ENCODE data around the gene ISOC2.
"Not testable (repeated sequence)": the region's sequence is repeated elsewhere in the genome, so short reads cannot be mapped to it uniquely, and the experiment has no call there.

Gene ISOC2

GRCh38 chr19:55408533-55408872 lies 52.9 kb downstream of the ISOC2 start:
- Mint-ChIP-seq H3K9me3 (peaks cover 5% of the 10 kb centered on the region), H3K4me1 (peaks cover 26% of the 10 kb centered on the region), H3K27me3 (ENCODE audit: low read depth) (peaks cover 9% of the 10 kb centered on the region), H3K36me3 (ENCODE audit: low read depth) (peaks cover 20% of the 10 kb centered on the region), H3K4me3 (peak overlapping the region; percentile 91 to 97 (median 97)), H3K27ac (peak overlapping the region; percentile 99 to 100 (median 99))
- TF ChIP-seq CTCF (IDR thresholded peaks at IDR 0.05; ENCODE audit: unreplicated experiment in 3 of 3): no peak

- peaks cover 9% of the 10 kb centered on the region for H3K27me3 Mint-ChIP-seq (ENCODE audit: low read depth)
- peaks cover 25% of the 10 kb centered on the region for H3K36me3 Mint-ChIP-seq (ENCODE audit: low read depth)
- peak overlapping the region; percentile 99 to 100 (median 99) for H3K27ac Mint-ChIP-seq
- peak overlapping the region; percentile 91 to 97 (median 97) for H3K4me3 Mint-ChIP-seq
- H3K4me1 Mint-ChIP-seq: peaks cover 30% of the 10 kb centered on the region
- TF ChIP-seq CTCF (IDR thresholded peaks at IDR 0.05; ENCODE audit: unreplicated experiment in 3 of 3): no peak
- H3K9me3 Mint-ChIP-seq: peaks cover 5% of the 10 kb centered on the region
These were observed 53.5 kb downstream of the ISOC2 start for GRCh38 chr19:55407800-55408532.

GRCh38 chr19:55407550-55407799 lies 54.0 kb downstream of the ISOC2 start, which contains the start of gene UBE2S:
Gene UBE2S (minus strand): TSS chr19:55407788. CDS start chr19:55407589, 199 bp downstream.
- peaks cover 30% of the 10 kb centered on the region for H3K36me3 Mint-ChIP-seq (ENCODE audit: low read depth)
- peak within 1 kb of the TSS; percentile 91 to 97 (median 97) for H3K4me3 Mint-ChIP-seq
- H3K4me1 Mint-ChIP-seq: peaks cover 30% of the 10 kb centered on the region
- peak within 1 kb of the TSS; percentile 99 to 100 (median 99) for H3K27ac Mint-ChIP-seq
- not testable (repeated sequence) for H3K27me3 Mint-ChIP-seq (ENCODE audit: low read depth); H3K9me3 Mint-ChIP-seq

GRCh38 chr19:55406826-55407549 lies 54.5 kb downstream of the ISOC2 start:
- peak overlapping the region; percentile 33 to 99 (median 50) for H3K27ac Mint-ChIP-seq
- peaks cover 30% of the 10 kb centered on the region for H3K4me1 Mint-ChIP-seq
- H3K4me3 Mint-ChIP-seq: peak overlapping the region; percentile 91 to 97 (median 97)
- H3K36me3 Mint-ChIP-seq (ENCODE audit: low read depth): peaks cover 34% of the 10 kb centered on the region
- TF ChIP-seq CTCF (IDR thresholded peaks at IDR 0.05; ENCODE audit: unreplicated experiment in 3 of 3): no peak
- H3K27me3 Mint-ChIP-seq (ENCODE audit: low read depth): peaks cover 9% of the 10 kb centered on the region
- H3K9me3 Mint-ChIP-seq: peaks cover 5% of the 10 kb centered on the region

- H3K4me3 Mint-ChIP-seq: peak overlapping the region; percentile 91 to 97 (median 97)
- peaks cover 30% of the 10 kb centered on the region for H3K4me1 Mint-ChIP-seq
- peaks cover 38% of the 10 kb centered on the region for H3K36me3 Mint-ChIP-seq (ENCODE audit: low read depth)
- peaks cover 9% of the 10 kb centered on the region for H3K27me3 Mint-ChIP-seq (ENCODE audit: low read depth)
- TF ChIP-seq CTCF (IDR thresholded peaks at IDR 0.05; ENCODE audit: unreplicated experiment in 3 of 3): no peak
- peak overlapping the region; percentile 16 to 50 (median 39) for H3K27ac Mint-ChIP-seq
- peaks cover 5% of the 10 kb centered on the region for H3K9me3 Mint-ChIP-seq
These were observed 55.2 kb downstream of the ISOC2 start for GRCh38 chr19:55406091-55406825.

GRCh38 chr19:55405638-55406037 lies 55.8 kb downstream of the ISOC2 start:
- H3K4me3 Mint-ChIP-seq: peak overlapping the region; percentile 91 to 97 (median 97)
- H3K36me3 Mint-ChIP-seq (ENCODE audit: low read depth): peaks cover 41% of the 10 kb centered on the region
- H3K9me3 Mint-ChIP-seq: peaks cover 5% of the 10 kb centered on the region
- peaks cover 30% of the 10 kb centered on the region for H3K4me1 Mint-ChIP-seq
- no peak for TF ChIP-seq CTCF (IDR thresholded peaks at IDR 0.05; ENCODE audit: unreplicated experiment in 3 of 3)
- peak overlapping the region; percentile 16 to 50 (median 39) for H3K27ac Mint-ChIP-seq
- H3K27me3 Mint-ChIP-seq (ENCODE audit: low read depth): peaks cover 6% of the 10 kb centered on the region

Data from nephron (organoid).